ENCODE measurements around the gene ARHGEF11. TPM values are rescaled to one million over a fixed set of nuclear protein-coding genes. Genes with fewer than 3 reads are reported as not detected.

ARHGEF11 gene
- total RNA-seq, 1 experiment from 2014 or later = 25.3 TPM

DNA sequence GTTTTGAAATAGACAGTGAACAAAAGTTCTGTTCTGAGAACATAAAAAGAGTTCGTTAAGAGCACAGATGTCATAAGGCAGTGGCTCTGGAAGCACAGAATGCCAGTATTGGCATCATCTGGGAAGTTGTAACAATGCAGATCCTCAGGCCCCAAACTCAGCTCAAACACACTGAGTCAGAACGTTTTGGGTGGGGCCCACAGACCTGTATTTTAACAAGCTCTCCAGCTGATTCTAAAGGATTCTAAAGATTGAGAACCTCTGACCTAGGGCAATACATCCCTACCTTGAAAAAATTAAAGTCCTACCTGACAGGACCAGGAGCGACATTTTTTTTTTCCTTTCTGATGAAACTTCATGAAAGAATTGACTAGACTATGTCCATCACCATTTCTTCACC, 13.2 kb downstream of the ARHGEF11 start:
- DNase-seq (ENCODE audit: low spot score) = no peak
- no TSS peak for BruUV-seq (replicated peaks)
- Histone ChIP-seq H3K36me3 (ENCODE audit: insufficient read depth, low read length, poor library complexity, severe bottlenecking) (no peaks in the 10 kb centered on the region), H3K4me3 (ENCODE audit: low read depth, low read length, poor library complexity, severe bottlenecking) (no peak overlapping the region), H3K27ac (ENCODE audit: low read depth, low read length, poor library complexity, severe bottlenecking) (no peak overlapping the region), H3K9me3 (ENCODE audit: low read depth, low read length, poor library complexity, severe bottlenecking) (no peaks in the 10 kb centered on the region), H3K4me1 (ENCODE audit: insufficient read depth, low read length, poor library complexity, severe bottlenecking) (no peaks in the 10 kb centered on the region), H3K27me3 (replicated peaks; ENCODE audit: insufficient read depth, low read depth, low read length, poor library complexity) (no peaks in the 10 kb centered on the region)
- no peak for TF ChIP-seq EZH2 (IDR thresholded peaks at IDR 0.05; ENCODE audit: borderline replicate concordance, low read depth, low read length, poor library complexity, severe bottlenecking)
- TF ChIP-seq, protein P1, sequence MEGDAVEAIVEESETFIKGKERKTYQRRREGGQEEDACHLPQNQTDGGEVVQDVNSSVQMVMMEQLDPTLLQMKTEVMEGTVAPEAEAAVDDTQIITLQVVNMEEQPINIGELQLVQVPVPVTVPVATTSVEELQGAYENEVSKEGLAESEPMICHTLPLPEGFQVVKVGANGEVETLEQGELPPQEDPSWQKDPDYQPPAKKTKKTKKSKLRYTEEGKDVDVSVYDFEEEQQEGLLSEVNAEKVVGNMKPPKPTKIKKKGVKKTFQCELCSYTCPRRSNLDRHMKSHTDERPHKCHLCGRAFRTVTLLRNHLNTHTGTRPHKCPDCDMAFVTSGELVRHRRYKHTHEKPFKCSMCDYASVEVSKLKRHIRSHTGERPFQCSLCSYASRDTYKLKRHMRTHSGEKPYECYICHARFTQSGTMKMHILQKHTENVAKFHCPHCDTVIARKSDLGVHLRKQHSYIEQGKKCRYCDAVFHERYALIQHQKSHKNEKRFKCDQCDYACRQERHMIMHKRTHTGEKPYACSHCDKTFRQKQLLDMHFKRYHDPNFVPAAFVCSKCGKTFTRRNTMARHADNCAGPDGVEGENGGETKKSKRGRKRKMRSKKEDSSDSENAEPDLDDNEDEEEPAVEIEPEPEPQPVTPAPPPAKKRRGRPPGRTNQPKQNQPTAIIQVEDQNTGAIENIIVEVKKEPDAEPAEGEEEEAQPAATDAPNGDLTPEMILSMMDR (conservative IDR thresholded peaks at IDR 0.05; ENCODE audit: low read depth, low read length) = no peak
- CTCF ChIA-PET = no interaction called here
- intact Hi-C loops (cut with micrococcal nuclease; ENCODE audit: unreplicated experiment) = no loop called here
- POLR2A ChIA-PET (ENCODE audit: low non-redundant PET) = no interaction called here

DNA sequence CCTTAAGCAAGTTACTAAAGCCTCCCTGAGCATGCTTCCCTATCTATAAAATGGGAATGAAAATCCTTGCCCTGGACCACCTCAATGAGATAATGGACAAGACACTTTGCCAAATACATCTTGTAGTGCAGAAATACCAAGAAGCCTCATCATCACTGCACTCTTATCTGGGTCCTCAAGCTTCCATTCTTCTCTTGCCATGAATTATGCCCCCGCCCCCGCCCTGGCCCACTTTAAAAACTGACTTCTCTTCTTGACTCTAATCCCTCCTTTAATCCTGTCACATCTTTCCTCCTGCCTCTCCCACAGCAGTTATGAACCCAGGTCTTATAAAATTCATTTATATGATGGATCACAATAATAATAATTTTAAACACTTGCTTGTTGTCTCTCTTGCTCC, 14.8 kb downstream of the ARHGEF11 start:
- BruUV-seq (replicated peaks) = no TSS peak
- POLR2A ChIA-PET (ENCODE audit: low non-redundant PET) = no interaction called here

DNA sequence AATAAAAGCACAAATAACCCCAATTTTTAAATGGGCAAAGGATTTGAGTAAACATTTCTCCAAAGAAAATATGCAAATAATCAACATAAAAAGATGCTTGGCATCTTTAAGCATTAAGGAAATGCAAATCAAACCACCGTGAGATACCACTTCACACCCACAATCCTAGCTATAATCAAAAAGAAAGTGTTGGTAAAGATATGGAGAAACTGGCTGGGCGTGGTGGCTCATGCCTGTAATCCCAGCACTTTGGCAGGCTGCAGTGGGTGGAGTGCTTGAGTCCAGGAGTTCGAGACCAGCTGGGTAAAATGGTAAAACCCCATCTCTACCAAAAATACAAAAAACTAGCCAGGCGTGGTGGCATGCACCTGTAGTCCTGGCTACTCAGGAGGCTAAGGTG, 16.9 kb downstream of the ARHGEF11 start:
- DNase-seq (ENCODE audit: low spot score) = no peak
- Histone ChIP-seq H3K9me3 (ENCODE audit: low read depth, low read length, poor library complexity, severe bottlenecking) (no peaks in the 10 kb centered on the region), H3K4me3 (ENCODE audit: low read depth, low read length, poor library complexity, severe bottlenecking) (no peak overlapping the region), H3K27me3 (replicated peaks; ENCODE audit: insufficient read depth, low read depth, low read length, poor library complexity) (no peaks in the 10 kb centered on the region), H3K36me3 (ENCODE audit: insufficient read depth, low read length, poor library complexity, severe bottlenecking) (no peaks in the 10 kb centered on the region), H3K27ac (ENCODE audit: low read depth, low read length, poor library complexity, severe bottlenecking) (no peak overlapping the region), H3K4me1 (ENCODE audit: insufficient read depth, low read length, poor library complexity, severe bottlenecking) (no peaks in the 10 kb centered on the region)
- no TSS peak for BruUV-seq (replicated peaks)
- intact Hi-C loops (cut with micrococcal nuclease; ENCODE audit: unreplicated experiment) = no loop called here
- ChIA-PET CTCF (no interaction called here), POLR2A (ENCODE audit: low non-redundant PET) (no interaction called here)
- no peak for TF ChIP-seq EZH2 (IDR thresholded peaks at IDR 0.05; ENCODE audit: borderline replicate concordance, low read depth, low read length, poor library complexity, severe bottlenecking)

More for the DNA sequence above, 14.8 kb downstream of the ARHGEF11 start:
- TF ChIP-seq, protein P1 (conservative IDR thresholded peaks at IDR 0.05; ENCODE audit: low read depth, low read length) = no peak
- TF ChIP-seq EZH2 (IDR thresholded peaks at IDR 0.05; ENCODE audit: borderline replicate concordance, low read depth, low read length, poor library complexity, severe bottlenecking) = no peak
- CTCF ChIA-PET = no interaction called here
- no peak overlapping the region for H3K4me3 ChIP-seq (ENCODE audit: low read depth, low read length, poor library complexity, severe bottlenecking)
- H3K36me3 ChIP-seq (ENCODE audit: insufficient read depth, low read length, poor library complexity, severe bottlenecking) = no peaks in the 10 kb centered on the region
- intact Hi-C loops (cut with micrococcal nuclease; ENCODE audit: unreplicated experiment) = no loop called here
- no peaks in the 10 kb centered on the region for H3K9me3 ChIP-seq (ENCODE audit: low read depth, low read length, poor library complexity, severe bottlenecking)
- no peak for DNase-seq (ENCODE audit: low spot score)
- H3K27ac ChIP-seq (ENCODE audit: low read depth, low read length, poor library complexity, severe bottlenecking) = no peak overlapping the region
- H3K4me1 ChIP-seq (ENCODE audit: insufficient read depth, low read length, poor library complexity, severe bottlenecking) = no peaks in the 10 kb centered on the region
- H3K27me3 ChIP-seq (replicated peaks; ENCODE audit: insufficient read depth, low read depth, low read length, poor library complexity) = no peaks in the 10 kb centered on the region

DNA sequence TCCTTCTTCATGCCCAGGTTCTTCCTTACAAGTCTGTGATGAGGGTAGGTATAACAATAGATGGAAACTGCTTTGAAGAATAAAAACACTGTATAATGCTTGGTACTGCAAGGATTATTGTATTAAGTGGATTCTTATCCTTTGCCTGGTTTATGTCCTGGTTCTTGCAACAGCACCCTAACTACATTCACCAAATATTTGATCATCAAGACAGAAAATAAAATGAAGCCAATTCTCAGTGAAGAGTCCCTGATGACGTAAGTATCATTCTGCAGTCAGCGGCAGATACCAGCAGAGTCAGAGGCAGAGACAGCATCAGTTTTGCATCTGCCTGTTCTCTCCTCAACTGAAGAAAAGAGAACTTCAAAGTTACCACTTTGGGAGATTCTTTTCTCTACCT, 19.7 kb downstream of the ARHGEF11 start:
- H3K4me1 ChIP-seq (ENCODE audit: insufficient read depth, low read length, poor library complexity, severe bottlenecking) = no peaks in the 10 kb centered on the region
- no peaks in the 10 kb centered on the region for H3K27me3 ChIP-seq (replicated peaks; ENCODE audit: insufficient read depth, low read depth, low read length, poor library complexity)
- no peak overlapping the region for H3K27ac ChIP-seq (ENCODE audit: low read depth, low read length, poor library complexity, severe bottlenecking)
- H3K4me3 ChIP-seq (ENCODE audit: low read depth, low read length, poor library complexity, severe bottlenecking) = no peak overlapping the region
- ChIA-PET POLR2A (ENCODE audit: low non-redundant PET) (no interaction called here), CTCF (no interaction called here)
- DNase-seq (ENCODE audit: low spot score) = no peak
- BruUV-seq (replicated peaks) = no TSS peak
- peaks cover 17% of the 10 kb centered on the region for H3K9me3 ChIP-seq (ENCODE audit: low read depth, low read length, poor library complexity, severe bottlenecking)
- no peaks in the 10 kb centered on the region for H3K36me3 ChIP-seq (ENCODE audit: insufficient read depth, low read length, poor library complexity, severe bottlenecking)
- intact Hi-C loops (cut with micrococcal nuclease; ENCODE audit: unreplicated experiment) = no loop called here
- TF ChIP-seq EZH2 (IDR thresholded peaks at IDR 0.05; ENCODE audit: borderline replicate concordance, low read depth, low read length, poor library complexity, severe bottlenecking) = no peak
- TF ChIP-seq, protein P1 (conservative IDR thresholded peaks at IDR 0.05; ENCODE audit: low read depth, low read length) = no peak
